Hematopoietic multipotent progenitor cell treated with erythropoietin and hydrocortisone succinate and interleukin-3 and kit ligand, for 15 days (in vitro differentiated cells): ENCODE measurements around the gene KRTAP13-3.

Experiments
- DNase-seq: peaks from one replicate; pipeline ENCODE4 v3.0.0-alpha.2; 2015; ENCODE audit warnings: low spot score

The KRTAP13-3 gene, protein sequence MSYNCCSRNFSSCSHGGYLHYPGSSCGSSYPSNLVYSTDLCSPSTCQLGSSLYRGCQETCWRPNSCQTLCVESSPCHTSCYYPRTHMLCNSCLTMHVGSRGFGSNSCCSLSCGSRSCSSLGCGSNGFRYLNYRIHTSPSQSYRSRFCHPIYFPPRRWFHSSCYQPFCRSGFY

GRCh38 chr21:30425826-30426225 is at the start of gene KRTAP13-3:
TSS of gene KRTAP13-3 (minus strand) at chr21:30425926. CDS start at chr21:30425912, 14 bp downstream.
- DNase-seq = no peak

GRCh38 chr21:30468900-30469714 is 43.4 kb upstream of the KRTAP13-3 start:
- DNase-seq = no peak

GRCh38 chr21:30463713-30464112 is 38.0 kb upstream of the KRTAP13-3 start:
- DNase-seq = no peak

- DNase-seq = no peak
Measured at GRCh38 chr21:30448514-30448913, 22.8 kb upstream of the KRTAP13-3 start.

DNA sequence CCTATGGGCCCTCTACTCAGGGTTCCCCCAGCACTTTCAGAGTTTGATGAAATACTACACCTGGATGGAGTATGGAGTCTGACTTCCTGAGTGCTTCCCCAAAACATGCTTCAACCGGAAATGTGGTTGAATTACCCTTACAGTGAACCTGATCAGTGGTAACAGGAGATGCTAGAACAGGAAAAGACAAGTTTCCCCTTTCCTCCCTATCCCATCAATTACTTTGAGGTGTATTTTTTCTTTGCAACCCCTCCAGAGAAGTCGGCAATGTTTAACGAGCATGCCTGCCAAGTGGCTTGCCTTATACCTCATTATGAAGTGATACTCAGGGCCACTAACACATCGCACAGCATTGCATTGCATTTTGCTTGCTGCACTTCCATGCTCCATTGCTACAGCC is 21.3 kb upstream of the KRTAP13-3 start:
- no peak for DNase-seq

GRCh38 chr21:30444204-30444603 is 18.5 kb upstream of the KRTAP13-3 start:
- DNase-seq = no peak

DNA sequence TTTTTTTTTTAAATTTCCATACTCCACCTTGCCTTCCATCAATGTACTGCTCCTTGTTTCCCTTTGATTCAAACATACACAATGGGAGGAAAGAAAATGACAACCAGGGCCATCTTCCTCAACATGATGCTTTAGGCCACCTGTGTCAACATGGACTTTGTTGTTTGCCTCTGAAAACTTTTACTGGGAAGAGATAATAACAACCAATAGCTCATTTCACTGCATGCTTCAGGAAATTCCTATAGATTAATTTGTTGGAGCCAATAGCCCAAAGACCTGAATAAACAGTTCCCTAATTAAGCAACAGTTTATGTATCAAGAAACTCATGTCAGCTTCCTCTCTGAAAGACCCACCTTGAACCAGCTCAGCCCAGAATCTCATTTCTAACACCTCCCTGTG is 17.5 kb upstream of the KRTAP13-3 start:
- no peak for DNase-seq

DNA sequence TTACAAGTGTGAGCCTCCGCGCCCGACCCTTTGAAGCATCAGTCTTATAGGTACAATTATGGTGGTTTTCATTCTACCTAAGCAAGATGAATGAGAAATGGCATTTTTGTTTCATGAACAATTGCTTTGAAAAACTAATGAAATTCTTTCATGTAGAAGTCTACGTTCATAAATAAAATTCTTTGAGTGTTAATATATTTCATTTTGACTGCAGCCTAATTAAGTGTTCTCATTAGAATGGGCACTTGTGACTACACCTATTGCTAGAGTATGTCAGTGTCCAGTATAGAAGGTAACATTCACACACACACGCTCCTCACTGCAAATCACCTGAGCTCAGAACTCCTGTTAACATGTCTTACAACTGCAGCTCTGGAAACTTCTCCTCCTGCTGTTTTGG is 14.2 kb upstream of the KRTAP13-3 start, which contains the start of gene KRTAP15-1:
TSS of gene KRTAP15-1 (plus strand) at position 301 of the 400 bp plus-strand sequence. CDS start at position 354, 53 bp downstream.
- no peak for DNase-seq

- no peak for DNase-seq
Measured at GRCh38 chr21:30437010-30437565, 11.4 kb upstream of the KRTAP13-3 start.

DNA sequence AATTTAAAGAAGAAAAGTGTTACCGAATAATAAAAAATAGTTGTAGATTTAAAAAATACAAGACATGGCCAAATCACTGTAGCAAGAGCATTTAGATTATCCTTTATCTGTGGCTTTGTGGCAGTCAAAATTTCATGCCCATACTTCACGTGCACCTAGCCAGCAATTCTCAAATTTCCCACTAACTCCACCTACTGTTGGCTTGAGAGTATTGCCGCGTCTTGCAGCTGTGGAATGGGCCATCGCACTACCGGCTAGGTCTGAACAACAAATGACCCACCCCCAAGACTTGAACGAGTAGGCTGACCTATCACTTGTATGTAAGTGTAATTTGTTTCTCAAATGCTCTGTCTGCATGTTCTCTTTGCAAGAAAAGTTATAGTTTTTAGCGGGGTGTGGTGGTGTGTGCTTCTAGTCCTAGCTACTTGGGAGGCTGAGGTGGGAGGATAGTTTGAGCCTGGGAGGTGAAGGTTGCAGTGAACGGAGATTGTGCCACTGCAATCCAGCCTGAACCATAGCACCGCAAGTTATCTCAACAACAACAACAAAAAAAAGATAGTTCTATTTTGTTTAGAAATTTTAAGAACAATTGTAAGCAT is 8.4 kb upstream of the KRTAP13-3 start:
- DNase-seq = no peak

DNA sequence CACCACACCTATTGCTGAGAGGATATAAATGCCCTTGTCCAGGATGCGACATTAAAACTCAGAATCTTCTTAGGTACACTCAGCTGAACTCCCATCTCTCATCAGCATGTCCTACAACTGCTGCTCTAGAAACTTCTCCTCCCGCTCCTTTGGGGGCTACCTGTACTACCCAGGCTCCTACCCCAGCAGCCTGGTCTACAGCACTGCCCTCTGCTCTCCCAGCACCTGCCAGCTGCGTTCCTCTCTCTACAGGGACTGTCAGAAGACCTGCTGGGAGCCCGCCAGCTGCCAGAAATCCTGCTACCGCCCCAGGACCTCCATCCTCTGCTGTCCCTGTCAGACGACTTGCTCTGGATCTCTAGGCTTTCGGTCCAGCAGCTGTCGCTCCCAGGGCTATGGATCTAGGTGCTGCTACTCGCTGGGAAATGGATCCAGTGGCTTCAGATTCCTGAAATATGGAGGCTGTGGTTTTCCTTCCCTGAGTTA is 4.5 kb upstream of the KRTAP13-3 start, which contains the start of gene KRTAP13-4:
TSS of gene KRTAP13-4 (plus strand) at position 51 of the 486 bp plus-strand sequence. CDS start at position 107, 56 bp downstream.
- DNase-seq = no peak

- DNase-seq = no peak
Measured at GRCh38 chr21:30426731-30427130, 1.0 kb upstream of the KRTAP13-3 start.

GRCh38 chr21:30415993-30416392 is 9.7 kb downstream of the KRTAP13-3 start:
- no peak for DNase-seq

- DNase-seq = no peak
Measured at GRCh38 chr21:30408782-30409494, 16.8 kb downstream of the KRTAP13-3 start.

DNA sequence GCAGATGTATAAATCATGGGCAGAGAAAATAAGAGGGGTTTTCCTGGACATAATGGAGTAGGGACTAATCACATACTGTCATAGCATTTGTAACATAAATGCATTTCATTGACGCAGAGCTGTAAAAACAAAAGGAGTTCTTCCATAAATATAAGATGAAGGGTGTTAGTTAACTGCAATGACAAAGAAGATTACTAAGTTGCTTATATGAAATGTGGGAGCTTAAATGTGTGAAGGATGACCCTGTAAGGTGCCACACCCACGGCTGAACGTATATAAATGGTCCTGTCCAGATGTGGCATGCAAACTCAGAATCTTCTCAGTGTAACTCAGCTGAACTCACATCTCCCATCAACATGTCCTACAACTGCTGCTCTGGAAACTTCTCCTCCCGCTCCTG is 30.0 kb downstream of the KRTAP13-3 start, which contains the start of gene KRTAP13-1:
TSS of gene KRTAP13-1 (plus strand) at position 301 of the 400 bp plus-strand sequence. CDS start at position 357, 56 bp downstream.
- no peak for DNase-seq

DNA sequence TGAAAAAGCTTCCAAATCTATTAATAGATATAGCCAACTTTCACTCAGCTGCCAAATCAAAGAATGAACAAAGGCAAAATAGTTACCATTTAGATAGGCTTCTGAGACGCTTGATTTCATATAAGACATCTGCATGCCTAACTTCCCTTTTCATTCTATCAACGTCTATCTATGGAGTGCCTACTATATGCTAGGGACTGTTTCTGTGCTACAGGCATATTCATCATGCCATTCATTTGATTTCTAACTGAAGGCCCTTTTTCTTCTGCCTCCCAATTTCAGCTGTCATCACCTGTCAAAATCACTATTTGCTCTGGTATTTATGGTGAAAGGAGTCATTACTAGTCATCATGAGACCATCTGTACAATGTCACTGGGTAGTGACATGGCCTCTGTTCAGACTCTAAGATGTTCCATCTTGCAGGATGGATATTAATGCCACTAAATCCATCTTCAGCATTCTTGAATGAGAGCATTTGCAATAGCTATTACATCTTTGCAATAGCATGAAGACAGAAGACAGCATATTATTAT is 34.2 kb downstream of the KRTAP13-3 start:
- no peak for DNase-seq

DNA sequence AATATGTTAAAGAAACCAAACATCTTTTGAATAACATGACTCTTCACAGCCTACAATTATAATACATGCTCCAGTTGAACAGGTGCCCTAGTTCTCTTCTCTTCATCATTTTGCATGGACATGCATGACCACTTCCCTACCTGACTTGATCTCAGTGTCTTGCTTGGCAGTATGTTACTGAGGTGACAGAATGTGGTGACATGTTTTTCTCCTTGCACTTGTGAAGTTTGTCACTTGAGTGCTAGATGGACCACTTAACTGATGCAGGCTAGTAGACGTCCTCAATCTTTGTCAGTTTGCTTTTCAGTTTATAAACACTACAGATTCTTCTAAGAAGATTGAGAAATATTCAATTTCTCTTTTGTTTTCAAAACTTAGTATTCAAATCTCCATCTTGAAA is 43.5 kb downstream of the KRTAP13-3 start:
- DNase-seq = no peak
